ENCODE results near the gene DHX16. TPM values are rescaled to one million over a fixed set of nuclear protein-coding genes. Genes with fewer than 3 reads are reported as not detected.

The DHX16 gene
- polyA plus RNA-seq, 3 donors = 16.4 to 70.1 (median 19.0) TPM

DNA sequence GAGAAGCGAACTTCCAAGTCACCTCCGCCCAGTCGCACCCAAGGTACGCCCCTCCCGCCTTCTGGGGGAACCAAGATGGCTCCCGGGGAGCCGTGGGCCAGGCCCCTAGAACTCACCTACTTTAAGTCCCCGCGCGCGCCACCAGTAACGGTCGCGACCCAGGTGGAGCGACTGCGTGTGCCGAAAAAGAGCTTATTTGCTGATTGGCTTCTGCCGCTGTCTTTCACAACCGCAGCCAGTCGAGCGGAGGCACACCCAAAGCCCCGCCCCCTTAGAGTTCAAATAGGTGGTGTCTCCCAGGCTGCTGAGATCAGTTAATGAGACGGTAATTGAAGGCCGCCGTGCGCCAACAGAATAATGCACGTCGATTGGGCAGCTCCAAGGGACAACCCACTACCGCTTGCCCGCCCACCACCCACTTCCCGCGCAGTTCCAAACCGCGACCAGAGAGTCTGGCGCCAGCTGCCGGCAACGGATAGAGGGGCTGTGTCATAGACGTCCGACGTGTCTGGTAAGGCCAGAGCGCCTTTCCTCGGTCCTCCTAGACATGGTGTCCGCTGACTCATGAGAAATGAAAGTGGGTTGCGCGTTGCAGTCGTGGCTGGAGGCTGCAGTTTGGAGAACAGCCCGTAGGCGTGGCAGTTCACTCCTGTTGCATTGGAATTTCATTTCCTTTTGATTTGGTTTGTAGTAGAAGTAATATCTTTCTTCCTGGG, 44.5 kb upstream of the DHX16 start, which contains the start of gene MDC1:
Gene MDC1 (minus strand): TSS at position 153 of the 716 bp plus-strand sequence. CDS start 2,106 bp downstream, outside the sequence.
- Mint-ChIP-seq H3K36me3 (peaks cover 21 to 27% of the 10 kb centered on the region in 2 donors), H3K27ac (peak within 1 kb of the TSS; percentile 96 to 99 (median 97)), H3K27me3 (ENCODE audit: low read depth in 3 of 3) (peaks cover 0 to 2% (median 0%) of the 10 kb centered on the region in 3 donors), H3K9me3 (no peaks in the 10 kb centered on the region), H3K4me1 (peaks cover 35% of the 10 kb centered on the region), H3K4me3 (peak within 1 kb of the TSS; percentile 91 to 95)
- under 1% methylated on average over 44 of the region's 48 CpGs for WGBS (ENCODE audit: insufficient coverage)
- H3K27ac ChIP-seq (ENCODE audit: low read depth in 1 of 2, low read length in 2 of 2) = peak within 1 kb of the TSS; percentile 77 to 91
- H3K9me3 ChIP-seq (replicated peaks in 1 of 2; ENCODE audit: control insufficient read depth in 1 of 2, insufficient read depth in 1 of 2, low read length in 2 of 2) = no peaks in the 10 kb centered on the region
- TF ChIP-seq, protein P1, sequence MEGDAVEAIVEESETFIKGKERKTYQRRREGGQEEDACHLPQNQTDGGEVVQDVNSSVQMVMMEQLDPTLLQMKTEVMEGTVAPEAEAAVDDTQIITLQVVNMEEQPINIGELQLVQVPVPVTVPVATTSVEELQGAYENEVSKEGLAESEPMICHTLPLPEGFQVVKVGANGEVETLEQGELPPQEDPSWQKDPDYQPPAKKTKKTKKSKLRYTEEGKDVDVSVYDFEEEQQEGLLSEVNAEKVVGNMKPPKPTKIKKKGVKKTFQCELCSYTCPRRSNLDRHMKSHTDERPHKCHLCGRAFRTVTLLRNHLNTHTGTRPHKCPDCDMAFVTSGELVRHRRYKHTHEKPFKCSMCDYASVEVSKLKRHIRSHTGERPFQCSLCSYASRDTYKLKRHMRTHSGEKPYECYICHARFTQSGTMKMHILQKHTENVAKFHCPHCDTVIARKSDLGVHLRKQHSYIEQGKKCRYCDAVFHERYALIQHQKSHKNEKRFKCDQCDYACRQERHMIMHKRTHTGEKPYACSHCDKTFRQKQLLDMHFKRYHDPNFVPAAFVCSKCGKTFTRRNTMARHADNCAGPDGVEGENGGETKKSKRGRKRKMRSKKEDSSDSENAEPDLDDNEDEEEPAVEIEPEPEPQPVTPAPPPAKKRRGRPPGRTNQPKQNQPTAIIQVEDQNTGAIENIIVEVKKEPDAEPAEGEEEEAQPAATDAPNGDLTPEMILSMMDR (IDR thresholded peaks at IDR 0.05) = peak; percentile 55
- H2AFZ ChIP-seq (ENCODE audit: insufficient read depth, low read depth, low read length, poor library complexity, severe bottlenecking) = peak within 1 kb of the TSS; percentile 90
- H3K27me3 ChIP-seq (ENCODE audit: control insufficient read depth in 2 of 2, insufficient read depth in 2 of 2, low read length in 2 of 2) = no peaks in the 10 kb centered on the region
- peak within 1 kb of the TSS; percentile 90 to 95 (median 92) for H3K4me3 ChIP-seq (replicated peaks in 1 of 3; ENCODE audit: low read depth in 2 of 3, low read length in 3 of 3)
- H3K36me3 ChIP-seq (replicated peaks in 1 of 2; ENCODE audit: control insufficient read depth in 1 of 2, insufficient read depth in 2 of 2, low read length in 2 of 2) = peaks cover 10 to 16% of the 10 kb centered on the region in 2 donors
- H3K4me1 ChIP-seq (ENCODE audit: control insufficient read depth in 1 of 2, insufficient read depth in 2 of 2, low read length in 2 of 2) = peaks cover 38 to 44% of the 10 kb centered on the region in 2 donors
- peaks cover 9% of the 10 kb centered on the region for H4K20me1 ChIP-seq (ENCODE audit: insufficient read depth, low read length)
- H3K4me2 ChIP-seq (replicated peaks; ENCODE audit: extremely low read depth, low read length, poor library complexity, severe bottlenecking) = peak within 1 kb of the TSS; percentile 86
- peaks cover 59% of the 10 kb centered on the region for H3K79me2 ChIP-seq (ENCODE audit: insufficient read depth, low read length)
- peak within 1 kb of the TSS; percentile 78 for H3K9ac ChIP-seq (ENCODE audit: insufficient read depth, low read length, poor library complexity, severe bottlenecking)
- intact Hi-C loops (cut with micrococcal nuclease) = no loop called here
- peak; percentile 99 to 100 (median 100) for DNase-seq

DNA sequence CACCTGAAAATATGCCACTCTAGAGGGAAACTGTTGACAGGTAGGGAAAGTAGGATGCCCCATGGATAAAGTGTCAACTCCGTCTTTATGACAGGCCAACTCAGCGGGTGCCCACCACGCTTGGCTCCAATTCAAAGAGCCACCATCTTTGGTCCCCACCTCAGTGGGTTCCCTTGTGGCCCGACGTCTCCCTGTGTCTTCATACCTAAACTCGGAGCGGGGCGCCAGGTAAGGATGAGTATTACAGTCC, 44.0 kb upstream of the DHX16 start:
- peaks cover 13 to 21% of the 10 kb centered on the region in 2 donors for H3K36me3 ChIP-seq (replicated peaks in 1 of 2; ENCODE audit: control insufficient read depth in 1 of 2, insufficient read depth in 2 of 2, low read length in 2 of 2)
- H3K4me3 ChIP-seq (replicated peaks in 1 of 3; ENCODE audit: low read depth in 2 of 3, low read length in 3 of 3) = peak overlapping the region; percentile 90 to 95 (median 92)
- Mint-ChIP-seq H3K27ac (peak overlapping the region; percentile 96 to 99 (median 97)), H3K4me3 (peak overlapping the region; percentile 91 to 95), H3K27me3 (ENCODE audit: low read depth in 3 of 3) (peaks cover 0 to 2% (median 0%) of the 10 kb centered on the region in 3 donors), H3K9me3 (no peaks in the 10 kb centered on the region), H3K36me3 (peaks cover 26 to 29% of the 10 kb centered on the region in 2 donors), H3K4me1 (peaks cover 30% of the 10 kb centered on the region)
- peak overlapping the region; percentile 77 to 91 for H3K27ac ChIP-seq (ENCODE audit: low read depth in 1 of 2, low read length in 2 of 2)
- peaks cover 58% of the 10 kb centered on the region for H3K79me2 ChIP-seq (ENCODE audit: insufficient read depth, low read length)
- H4K20me1 ChIP-seq (ENCODE audit: insufficient read depth, low read length) = peaks cover 4% of the 10 kb centered on the region
- 9% methylated on average over 3 of the region's 8 CpGs for WGBS (ENCODE audit: insufficient coverage)
- H2AFZ ChIP-seq (ENCODE audit: insufficient read depth, low read depth, low read length, poor library complexity, severe bottlenecking) = peak overlapping the region; percentile 90
- H3K27me3 ChIP-seq (ENCODE audit: control insufficient read depth in 2 of 2, insufficient read depth in 2 of 2, low read length in 2 of 2) = no peaks in the 10 kb centered on the region
- TF ChIP-seq, protein P1 (IDR thresholded peaks at IDR 0.05) = no peak
- H3K9ac ChIP-seq (ENCODE audit: insufficient read depth, low read length, poor library complexity, severe bottlenecking) = peak overlapping the region; percentile 78
- H3K4me2 ChIP-seq (replicated peaks; ENCODE audit: extremely low read depth, low read length, poor library complexity, severe bottlenecking) = peak overlapping the region; percentile 86
- peaks cover 33 to 39% of the 10 kb centered on the region in 2 donors for H3K4me1 ChIP-seq (ENCODE audit: control insufficient read depth in 1 of 2, insufficient read depth in 2 of 2, low read length in 2 of 2)
- H3K9me3 ChIP-seq (replicated peaks in 1 of 2; ENCODE audit: control insufficient read depth in 1 of 2, insufficient read depth in 1 of 2, low read length in 2 of 2) = no peaks in the 10 kb centered on the region
- intact Hi-C loops (cut with micrococcal nuclease) = no loop called here
- no peak for DNase-seq

Data from CD14-positive monocyte (primary cell).